ENCODE data around the gene CD44.
A peak's percentile ranks its signal among the peaks of the same experiment; 100 is the strongest.

The CD44 gene

GRCh38 chr11:35138058-35138457 is 913 bp upstream of the CD44 start:
- Histone ChIP-seq H3K27ac (no peak overlapping the region), H3K4me3 (IDR thresholded peaks at IDR 0.05; ENCODE audit: insufficient read depth, low read depth, low read length) (no peak overlapping the region), H3K27me3 (ENCODE audit: insufficient read depth, low read depth) (peaks cover 26% of the 10 kb centered on the region), H4K20me1 (ENCODE audit: insufficient read depth) (no peaks in the 10 kb centered on the region), H3K79me2 (ENCODE audit: insufficient read depth, low read depth) (no peaks in the 10 kb centered on the region), H3K36me3 (ENCODE audit: insufficient read depth) (no peaks in the 10 kb centered on the region), H3K4me2 (no peak overlapping the region), H3K4me1 (ENCODE audit: low read depth, poor library complexity, severe bottlenecking) (peaks cover 8% of the 10 kb centered on the region), H3K9ac (no peak overlapping the region), H2AFZ (ENCODE audit: low read depth) (no peak overlapping the region)
- TF ChIP-seq CTCF (conservative IDR thresholded peaks at IDR 0.05; ENCODE audit: low read depth, low read length): no peak

GRCh38 chr11:35138606-35138942 is 397 bp upstream of the CD44 start:
- H3K4me3 ChIP-seq (IDR thresholded peaks at IDR 0.05; ENCODE audit: insufficient read depth, low read depth, low read length): no peak overlapping the region
- H3K36me3 ChIP-seq (ENCODE audit: insufficient read depth): no peaks in the 10 kb centered on the region
- peak overlapping the region; percentile 97; the same call in 1 of the 2 replicates for H2AFZ ChIP-seq (ENCODE audit: low read depth)
- H3K27ac ChIP-seq: no peak overlapping the region
- peaks cover 26% of the 10 kb centered on the region for H3K27me3 ChIP-seq (ENCODE audit: insufficient read depth, low read depth)
- H3K9ac ChIP-seq: no peak overlapping the region
- H3K4me1 ChIP-seq (ENCODE audit: low read depth, poor library complexity, severe bottlenecking): peaks cover 13% of the 10 kb centered on the region
- TF ChIP-seq CTCF (conservative IDR thresholded peaks at IDR 0.05; ENCODE audit: low read depth, low read length): no peak
- H3K79me2 ChIP-seq (ENCODE audit: insufficient read depth, low read depth): no peaks in the 10 kb centered on the region
- peak overlapping the region; percentile 84 for H3K4me2 ChIP-seq
- H4K20me1 ChIP-seq (ENCODE audit: insufficient read depth): no peaks in the 10 kb centered on the region

GRCh38 chr11:35139722-35140282 is 831 bp downstream of the CD44 start:
- Histone ChIP-seq H3K4me1 (ENCODE audit: low read depth, poor library complexity, severe bottlenecking) (peaks cover 25% of the 10 kb centered on the region), H2AFZ (ENCODE audit: low read depth) (peak overlapping the region; percentile 97), H3K4me2 (peak overlapping the region; percentile 84), H3K27me3 (ENCODE audit: insufficient read depth, low read depth) (peaks cover 26% of the 10 kb centered on the region), H3K9ac (peak overlapping the region; percentile 39; the same call in 1 of the 2 replicates), H3K27ac (no peak overlapping the region), H3K36me3 (ENCODE audit: insufficient read depth) (no peaks in the 10 kb centered on the region), H4K20me1 (ENCODE audit: insufficient read depth) (no peaks in the 10 kb centered on the region), H3K4me3 (IDR thresholded peaks at IDR 0.05; ENCODE audit: insufficient read depth, low read depth, low read length) (no peak overlapping the region), H3K79me2 (ENCODE audit: insufficient read depth, low read depth) (no peaks in the 10 kb centered on the region)
- TF ChIP-seq CTCF (conservative IDR thresholded peaks at IDR 0.05; ENCODE audit: low read depth, low read length): no peak

- no peak overlapping the region for H3K4me2 ChIP-seq
- H3K27ac ChIP-seq: no peak overlapping the region
- no peaks in the 10 kb centered on the region for H3K79me2 ChIP-seq (ENCODE audit: insufficient read depth, low read depth)
- H3K4me3 ChIP-seq (IDR thresholded peaks at IDR 0.05; ENCODE audit: insufficient read depth, low read depth, low read length): no peak overlapping the region
- no peak overlapping the region for H3K9ac ChIP-seq
- H3K36me3 ChIP-seq (ENCODE audit: insufficient read depth): no peaks in the 10 kb centered on the region
- no peaks in the 10 kb centered on the region for H4K20me1 ChIP-seq (ENCODE audit: insufficient read depth)
- H3K27me3 ChIP-seq (ENCODE audit: insufficient read depth, low read depth): peaks cover 26% of the 10 kb centered on the region
- H3K4me1 ChIP-seq (ENCODE audit: low read depth, poor library complexity, severe bottlenecking): peaks cover 38% of the 10 kb centered on the region
- H2AFZ ChIP-seq (ENCODE audit: low read depth): no peak overlapping the region
- TF ChIP-seq CTCF (conservative IDR thresholded peaks at IDR 0.05; ENCODE audit: low read depth, low read length): no peak
Measured at GRCh38 chr11:35141071-35141470, 2.1 kb downstream of the CD44 start.

All from KMS-11 (cell line).